Measurements from ENCODE around the gene SKI.

- TF ChIP-seq EZH2 (IDR thresholded peaks at IDR 0.05; ENCODE audit: borderline replicate concordance), result no peak
- no peak for TF ChIP-seq CTCF (IDR thresholded peaks at IDR 0.05; ENCODE audit: poor library complexity)
Observed at GRCh38 chr1:2356401-2356800, 128.3 kb downstream of the SKI start.
